Stomach (tissue), 9 donors: Measurements from ENCODE around the gene HNRNPDL. TPM values are rescaled to one million over a fixed set of nuclear protein-coding genes. Genes with fewer than 3 reads are reported as not detected.

Experiments
- DNase-seq, 2 donors: peaks; one replicate each; pipeline versions ENCODE4 v3.0.0 to v3.0.0-alpha.2; 2013 to 2019
- H3K27ac ChIP-seq, 5 donors: fragments of 200-600 bp in 4 of 5; sonication (generic) in 4 of 5; one replicate each; pipeline ENCODE4 v1.5.1; 2013 to 2019; ENCODE audit warnings: mild to moderate bottlenecking in 1 of 5, moderate library complexity in 1 of 5
- H3K27me3 ChIP-seq, 3 donors: fragments of 200-600 bp; sonication (generic); one replicate each; pipeline ENCODE4 v1.5.1; 2017 to 2019; ENCODE audit warnings: mixed run types in 1 of 3
- H3K36me3 ChIP-seq, 4 donors: fragments of 200-600 bp; sonication (generic); 1 replicate in 3 of 4; 2 replicates in 1 of 4; pipeline ENCODE4 v1.5.1; 2016 to 2019
- H3K4me1 ChIP-seq, 4 donors: fragments of 200-600 bp; sonication (generic); one replicate each; pipeline ENCODE4 v1.5.1; 2016 to 2019
- H3K4me3 ChIP-seq, 4 donors: fragments of 200-600 bp; sonication (generic) in 3 of 4; one replicate each; pipeline ENCODE4 v1.5.1; 2016 to 2019; ENCODE audit warnings: mild to moderate bottlenecking in 1 of 4
- H3K9me3 ChIP-seq, 4 donors: fragments of 200-600 bp; sonication (generic); one replicate each; pipeline ENCODE4 v1.5.1; 2016 to 2019
- CTCF ChIP-seq, 7 experiments: fragments of 450-650 bp in 4 of 7; fragments of 200-600 bp in 3 of 7; sonication (generic) in 3 of 7; IDR thresholded peaks; one replicate each; pipeline ENCODE4 v1.5.1; 2016 to 2019; ENCODE audit warnings: antibody characterized with exemption in 7 of 7, control low read depth in 2 of 7, mild to moderate bottlenecking in 1 of 7
- EP300 ChIP-seq: sonication (generic); formaldehyde crosslinking; IDR thresholded peaks from one replicate; pipeline ENCODE4 v1.6.1; 2017; ENCODE audit warnings: antibody characterized with exemption
- POLR2A ChIP-seq, 4 donors: fragments of 450-650 bp; IDR thresholded peaks; one replicate each; pipeline ENCODE4 v1.6.1; 2016; ENCODE audit warnings: antibody characterized with exemption in 4 of 4, control low read depth in 2 of 4, mild to moderate bottlenecking in 1 of 4, moderate library complexity in 1 of 4
- POLR2AphosphoS5 ChIP-seq, 3 donors: sonication (generic); formaldehyde crosslinking; IDR thresholded peaks; one replicate each; pipeline ENCODE4 v1.6.1; 2016; ENCODE audit warnings: antibody characterized with exemption in 3 of 3
- WGBS, 5 donors: extraction: QIAGEN DNeasy Blood & Tissue Kit in 3 of 5; methylation state at CpG; one replicate each; pipeline versions ENCODE4 v1.1.5 to v1.1.7; 2013 to 2018; 5-methylcytosine and 5-hydroxymethylcytosine counted together
- intact Hi-C: fragments of 100-400 bp; cut with DNase I; formaldehyde crosslinking; loops from one replicate; pipeline ENCODE4 v1.15.1; 2023; ENCODE audit warnings: low total_unique reads
- polyA plus RNA-seq, 3 donors: library from polyadenylated mRNA; stranded (reverse); fragments of 200-250 nt; gene quantifications; one replicate each; pipeline ENCODE4 v1.2.3, GENCODE V29; 2013
- total RNA-seq, 5 donors: library from RNA; depleted of rRNA; stranded (reverse); fragments of >200 nt; gene quantifications; one replicate each; pipeline versions ENCODE4 v1.1.0 to v1.2.3, GENCODE V29; 2014 to 2016
- donor health status: healthy with polysubstance abuse.
- donor health status: Bipolar disorder and iron deficiency.
- donor health status: healthy.

The HNRNPDL gene
- total and polyA plus RNA-seq, 8 donors = 71.8 to 456 (median 138) TPM

- no peaks in the 10 kb centered on the region for H3K27me3 ChIP-seq
- intact Hi-C loops = no loop called here
Observed at GRCh38 chr4:82431831-82432230, 1.6 kb upstream of the HNRNPDL start.

GRCh38 chr4:82430964-82431745 lies 893 bp upstream of the HNRNPDL start:
- intact Hi-C loops = no loop called here
- WGBS, 5 donors = 2 to 4% (median 3%) methylated on average over 29 to 33 of the region's 33 CpGs

More at GRCh38 chr4:82431831-82432230, 1.6 kb upstream of the HNRNPDL start:
- DNase-seq = no peak
- TF ChIP-seq EP300 = no peak
- TF ChIP-seq CTCF (IDR thresholded peaks at IDR 0.05) = no peak
- no peak for TF ChIP-seq POLR2AphosphoS5 (IDR thresholded peaks at IDR 0.05)
- TF ChIP-seq POLR2A (IDR thresholded peaks at IDR 0.05) = no peak
- no peak overlapping the region for H3K27ac ChIP-seq
- WGBS, 5 donors = 92 to 98% (median 95%) methylated on average over 4 of the region's 4 CpGs
- H3K9me3 ChIP-seq = no peaks in the 10 kb centered on the region
- peak overlapping the region in 3 of 4 donors; percentile 77 to 98 (median 85) for H3K4me3 ChIP-seq
- peaks cover 21 to 51% (median 42%) of the 10 kb centered on the region in 4 donors for H3K4me1 ChIP-seq
- H3K36me3 ChIP-seq = peaks cover 2 to 9% (median 7%) of the 10 kb centered on the region in 4 donors

GRCh38 chr4:82429728-82430192 lies 502 bp downstream of the HNRNPDL start:
- Histone ChIP-seq H3K27me3 (no peaks in the 10 kb centered on the region), H3K4me1 (peaks cover 36 to 71% (median 60%) of the 10 kb centered on the region in 4 donors), H3K4me3 (peak overlapping the region; percentile 75 to 98 (median 81)), H3K27ac (peak overlapping the region; percentile 96 to 99 (median 99)), H3K9me3 (no peaks in the 10 kb centered on the region), H3K36me3 (peaks cover 5 to 30% (median 26%) of the 10 kb centered on the region in 4 donors)
- DNase-seq = no peak
- intact Hi-C loops = no loop called here
- WGBS, 5 donors = 0 to 1% (median 0%) methylated on average over 8 to 58 of the region's 58 CpGs
- TF ChIP-seq CTCF (IDR thresholded peaks at IDR 0.05) = peak in 2 of 7 experiments; percentile 2 to 21
- no peak for TF ChIP-seq EP300

More at GRCh38 chr4:82430964-82431745, 893 bp upstream of the HNRNPDL start:
- Histone ChIP-seq H3K4me1 (peaks cover 28 to 57% (median 49%) of the 10 kb centered on the region in 4 donors), H3K4me3 (peak overlapping the region; percentile 75 to 98 (median 81)), H3K27ac (peak overlapping the region; percentile 96 to 99 (median 99)), H3K9me3 (no peaks in the 10 kb centered on the region), H3K27me3 (no peaks in the 10 kb centered on the region), H3K36me3 (peaks cover 5 to 16% (median 14%) of the 10 kb centered on the region in 4 donors)
- peak; percentile 54 to 77 for DNase-seq
- no peak for TF ChIP-seq POLR2A (IDR thresholded peaks at IDR 0.05)
- no peak for TF ChIP-seq EP300
- TF ChIP-seq CTCF (IDR thresholded peaks at IDR 0.05) = no peak
- TF ChIP-seq POLR2AphosphoS5 (IDR thresholded peaks at IDR 0.05) = no peak

- H3K4me1 ChIP-seq = peaks cover 36 to 75% (median 64%) of the 10 kb centered on the region in 4 donors
- H3K4me3 ChIP-seq = peak overlapping the region; percentile 75 to 98 (median 81)
- intact Hi-C loops = no loop called here
- peak overlapping the region; percentile 96 to 99 (median 99) for H3K27ac ChIP-seq
- TF ChIP-seq POLR2AphosphoS5 (IDR thresholded peaks at IDR 0.05) (peak in 2 of 3 donors; percentile 84 to 89), POLR2A (IDR thresholded peaks at IDR 0.05) (peak in 1 of 4 donors; percentile 11), EP300 (no peak), CTCF (IDR thresholded peaks at IDR 0.05) (peak in 5 of 7 experiments; percentile 45 to 99 (median 91))
- H3K36me3 ChIP-seq = peaks cover 5 to 36% (median 32%) of the 10 kb centered on the region in 4 donors
- peak; percentile 94 to 99 for DNase-seq
- no peaks in the 10 kb centered on the region for H3K9me3 ChIP-seq
- 0 to 1% (median 0%) methylated on average over 52 to 83 of the region's 83 CpGs for WGBS, 5 donors
- no peaks in the 10 kb centered on the region for H3K27me3 ChIP-seq
Observed at GRCh38 chr4:82428969-82429727, 1.1 kb downstream of the HNRNPDL start.
